Right hindlimb (tissue), 1 donor: ENCODE results near the gene TSPAN3.

Experiments used
- DNase-seq: peaks from one replicate; pipeline ENCODE4 v3.0.0-alpha.2; 2018

Gene TSPAN3

GRCh38 chr15:77021803-77022381, 49.0 kb downstream of the TSPAN3 start:
- no peak for DNase-seq

- no peak for DNase-seq
Observed at GRCh38 chr15:77021088-77021481, 49.8 kb downstream of the TSPAN3 start.

- no peak for DNase-seq
Observed at GRCh38 chr15:77020348-77021087, 50.4 kb downstream of the TSPAN3 start.

- DNase-seq: no peak
Observed at GRCh38 chr15:77019521-77020331, 51.2 kb downstream of the TSPAN3 start.

GRCh38 chr15:77018796-77019505, 52.0 kb downstream of the TSPAN3 start:
- DNase-seq: no peak

GRCh38 chr15:77017761-77018720, 52.9 kb downstream of the TSPAN3 start:
- no peak for DNase-seq

GRCh38 chr15:77017091-77017660, 53.7 kb downstream of the TSPAN3 start:
- no peak for DNase-seq

GRCh38 chr15:77016321-77016695, 54.6 kb downstream of the TSPAN3 start:
- no peak for DNase-seq

GRCh38 chr15:77015646-77016320, 55.1 kb downstream of the TSPAN3 start:
- no peak for DNase-seq

- DNase-seq: no peak
Observed at GRCh38 chr15:77014132-77015081, 56.5 kb downstream of the TSPAN3 start.

GRCh38 chr15:77013776-77014131, 57.2 kb downstream of the TSPAN3 start:
- DNase-seq: no peak

GRCh38 chr15:77012868-77013267, 58.0 kb downstream of the TSPAN3 start:
- DNase-seq: no peak

GRCh38 chr15:77012117-77012712, 58.7 kb downstream of the TSPAN3 start:
- no peak for DNase-seq

GRCh38 chr15:77010857-77011256, 60.1 kb downstream of the TSPAN3 start:
- no peak for DNase-seq

GRCh38 chr15:77010312-77010686, 60.6 kb downstream of the TSPAN3 start:
- DNase-seq: peak; percentile 17

GRCh38 chr15:77009646-77010311, 61.1 kb downstream of the TSPAN3 start:
- peak; percentile 13 for DNase-seq

GRCh38 chr15:77009176-77009575, 61.7 kb downstream of the TSPAN3 start:
- no peak for DNase-seq

GRCh38 chr15:77004189-77004588, 66.7 kb downstream of the TSPAN3 start:
- DNase-seq: no peak
